ENCODE measurements around the gene PAEP. TPM values are rescaled to one million over a fixed set of nuclear protein-coding genes. Genes with fewer than 3 reads are reported as not detected.
"Not testable (repeated sequence)": the region's sequence is repeated elsewhere in the genome, so short reads cannot be mapped to it uniquely, and the experiment has no call there.

The PAEP gene
- polyA plus RNA-seq, 4 donors, result 0.35 to 0.38 (median 0.35) TPM; not detected in 1

- DNase-seq (ENCODE audit: low read depth in 4 of 4, low spot score in 2 of 4), result no peak
These were observed 36.1 kb upstream of the PAEP start for GRCh38 chr9:135525241-135526088.

GRCh38 chr9:135526089-135526729 lies 35.3 kb upstream of the PAEP start:
- no peak for DNase-seq (ENCODE audit: low read depth in 4 of 4, low spot score in 2 of 4)

- no peak for DNase-seq (ENCODE audit: low read depth in 4 of 4, low spot score in 2 of 4)
These were observed 34.6 kb upstream of the PAEP start for GRCh38 chr9:135526730-135527571.

GRCh38 chr9:135528842-135529435 lies 32.6 kb upstream of the PAEP start:
- not testable (repeated sequence) for DNase-seq (ENCODE audit: low read depth in 4 of 4, low spot score in 2 of 4)

- DNase-seq (ENCODE audit: low read depth in 4 of 4, low spot score in 2 of 4), result no peak
These were observed 31.4 kb upstream of the PAEP start for GRCh38 chr9:135530146-135530545.

- no peak for DNase-seq (ENCODE audit: low read depth in 4 of 4, low spot score in 2 of 4)
These were observed 30.5 kb upstream of the PAEP start for GRCh38 chr9:135531096-135531495.

GRCh38 chr9:135533113-135533512 lies 28.4 kb upstream of the PAEP start:
- no peak for DNase-seq (ENCODE audit: low read depth in 4 of 4, low spot score in 2 of 4)

- DNase-seq (ENCODE audit: low read depth in 4 of 4, low spot score in 2 of 4), result no peak
These were observed 27.9 kb upstream of the PAEP start for GRCh38 chr9:135533674-135534073.

- DNase-seq (ENCODE audit: low read depth in 4 of 4, low spot score in 2 of 4), result not testable (repeated sequence)
These were observed 27.3 kb upstream of the PAEP start for GRCh38 chr9:135534192-135534711.

- not testable (repeated sequence) for DNase-seq (ENCODE audit: low read depth in 4 of 4, low spot score in 2 of 4)
These were observed 26.7 kb upstream of the PAEP start for GRCh38 chr9:135534826-135535225.

- not testable (repeated sequence) for DNase-seq (ENCODE audit: low read depth in 4 of 4, low spot score in 2 of 4)
These were observed 25.9 kb upstream of the PAEP start for GRCh38 chr9:135535631-135536030.

GRCh38 chr9:135536216-135536615 lies 25.3 kb upstream of the PAEP start:
- no peak for DNase-seq (ENCODE audit: low read depth in 4 of 4, low spot score in 2 of 4)

- not testable (repeated sequence) for DNase-seq (ENCODE audit: low read depth in 4 of 4, low spot score in 2 of 4)
These were observed 18.2 kb upstream of the PAEP start for GRCh38 chr9:135543262-135543894.

GRCh38 chr9:135544981-135545635 lies 16.4 kb upstream of the PAEP start:
- DNase-seq (ENCODE audit: low read depth in 4 of 4, low spot score in 2 of 4), result no peak

GRCh38 chr9:135545646-135546176 lies 15.8 kb upstream of the PAEP start, which contains the start of gene OBP2A:
Gene OBP2A (plus strand): TSS chr9:135546126. CDS start chr9:135546181, 55 bp downstream.
- DNase-seq (ENCODE audit: low read depth in 4 of 4, low spot score in 2 of 4), result not testable (repeated sequence)

GRCh38 chr9:135546792-135547617 lies 14.6 kb upstream of the PAEP start:
- DNase-seq (ENCODE audit: low read depth in 4 of 4, low spot score in 2 of 4), result not testable (repeated sequence)

- no peak for DNase-seq (ENCODE audit: low read depth in 4 of 4, low spot score in 2 of 4)
These were observed 13.5 kb upstream of the PAEP start for GRCh38 chr9:135547756-135548736.
